Esophagus muscularis mucosa (tissue), 2 donors: ENCODE results near the gene TRIM7.

Experiments used
- POLR2A ChIP-seq: fragments of 450-650 bp; IDR thresholded peaks from one replicate; pipeline ENCODE4 v1.6.1; 2017; ENCODE audit warnings: antibody characterized with exemption, moderate library complexity, mild to moderate bottlenecking, low read depth
- POLR2AphosphoS5 ChIP-seq, 2 donors: sonication (generic); formaldehyde crosslinking; IDR thresholded peaks; one replicate each; pipeline ENCODE4 v1.6.1; 2017; ENCODE audit warnings: antibody characterized with exemption in 2 of 2

GRCh38 chr5:181190711-181191525 is 14.1 kb downstream of the TRIM7 start:
- TF ChIP-seq POLR2AphosphoS5 (IDR thresholded peaks at IDR 0.05): no peak
- TF ChIP-seq POLR2A: no peak
